ENCODE results near the gene ZNF213. TPM values are rescaled to one million over a fixed set of nuclear protein-coding genes. Genes with fewer than 3 reads are reported as not detected.

ZNF213 gene
- total RNA-seq, 1 experiment from 2014 or later, result 20.7 TPM

DNA sequence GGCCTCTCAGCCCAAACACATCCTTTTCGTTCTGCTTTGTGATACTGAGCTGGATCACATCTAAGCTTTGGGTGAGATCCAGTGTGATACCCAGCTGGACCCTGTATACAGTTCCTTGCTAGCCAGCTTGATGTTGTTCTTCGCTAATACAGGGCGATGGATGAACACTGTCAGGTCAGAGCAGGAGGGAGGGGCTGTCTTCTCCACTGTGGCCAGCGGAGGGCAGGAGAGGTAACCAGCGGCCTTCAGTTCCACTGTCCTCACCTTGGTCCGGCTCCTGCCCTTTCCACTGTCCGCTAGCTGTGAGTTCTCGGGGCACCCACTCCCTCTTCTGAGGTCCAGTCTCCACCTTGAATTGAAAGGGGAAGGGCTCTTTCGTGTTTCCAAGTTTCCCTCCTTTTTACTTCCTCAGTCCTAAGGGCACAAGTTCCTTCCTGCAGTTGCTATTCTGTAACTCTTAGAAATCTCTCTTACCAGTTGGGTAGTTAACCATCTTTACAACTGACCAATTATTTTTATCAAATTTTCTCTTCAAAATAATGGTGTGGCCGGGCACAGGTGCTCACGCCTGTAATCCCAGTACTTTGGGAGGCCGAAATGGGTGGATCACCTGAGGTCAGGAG, 3.0 kb upstream of the ZNF213 start:
- no peaks in the 10 kb centered on the region for H3K27me3 Mint-ChIP-seq (ENCODE audit: insufficient read depth, unreplicated experiment)
- ChIA-PET CTCF (interaction anchor here (0.6 to 9.1 kb wide), 19 partner anchors 9 to 366 kb away, joined by 3 to 75 read pairs (median 4); partner anchors contain the start of genes ZNF205 and ZSCAN10), POLR2A (interaction anchor here (0.5 to 1.9 kb wide), 4 partner anchors 19 to 1692 kb away, joined by 3 to 7 read pairs (median 4); no protein-coding TSS in a partner anchor)
- intact Hi-C loops (cut with micrococcal nuclease), result loop anchor here (1.0 kb wide), 2 partner anchors 18 to 34 kb away; no protein-coding TSS in a partner anchor
- no TSS peak for BruUV-seq (replicated peaks)
- H3K36me3 Mint-ChIP-seq (ENCODE audit: insufficient read depth, unreplicated experiment), result peaks cover 36% of the 10 kb centered on the region
- TF ChIP-seq, protein P1, sequence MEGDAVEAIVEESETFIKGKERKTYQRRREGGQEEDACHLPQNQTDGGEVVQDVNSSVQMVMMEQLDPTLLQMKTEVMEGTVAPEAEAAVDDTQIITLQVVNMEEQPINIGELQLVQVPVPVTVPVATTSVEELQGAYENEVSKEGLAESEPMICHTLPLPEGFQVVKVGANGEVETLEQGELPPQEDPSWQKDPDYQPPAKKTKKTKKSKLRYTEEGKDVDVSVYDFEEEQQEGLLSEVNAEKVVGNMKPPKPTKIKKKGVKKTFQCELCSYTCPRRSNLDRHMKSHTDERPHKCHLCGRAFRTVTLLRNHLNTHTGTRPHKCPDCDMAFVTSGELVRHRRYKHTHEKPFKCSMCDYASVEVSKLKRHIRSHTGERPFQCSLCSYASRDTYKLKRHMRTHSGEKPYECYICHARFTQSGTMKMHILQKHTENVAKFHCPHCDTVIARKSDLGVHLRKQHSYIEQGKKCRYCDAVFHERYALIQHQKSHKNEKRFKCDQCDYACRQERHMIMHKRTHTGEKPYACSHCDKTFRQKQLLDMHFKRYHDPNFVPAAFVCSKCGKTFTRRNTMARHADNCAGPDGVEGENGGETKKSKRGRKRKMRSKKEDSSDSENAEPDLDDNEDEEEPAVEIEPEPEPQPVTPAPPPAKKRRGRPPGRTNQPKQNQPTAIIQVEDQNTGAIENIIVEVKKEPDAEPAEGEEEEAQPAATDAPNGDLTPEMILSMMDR (IDR thresholded peaks at IDR 0.05; ENCODE audit: unreplicated experiment), result peak; percentile 56
- no peaks in the 10 kb centered on the region for H3K9me3 Mint-ChIP-seq (ENCODE audit: unreplicated experiment)
- H3K4me1 Mint-ChIP-seq (ENCODE audit: insufficient read depth, unreplicated experiment), result peaks cover 16% of the 10 kb centered on the region
- DNase-seq (ENCODE audit: unreplicated experiment), result peak; percentile 60
- no peak overlapping the region for H3K27ac Mint-ChIP-seq (ENCODE audit: low read depth, unreplicated experiment)
- no peak overlapping the region for H3K4me3 Mint-ChIP-seq (ENCODE audit: unreplicated experiment)

DNA sequence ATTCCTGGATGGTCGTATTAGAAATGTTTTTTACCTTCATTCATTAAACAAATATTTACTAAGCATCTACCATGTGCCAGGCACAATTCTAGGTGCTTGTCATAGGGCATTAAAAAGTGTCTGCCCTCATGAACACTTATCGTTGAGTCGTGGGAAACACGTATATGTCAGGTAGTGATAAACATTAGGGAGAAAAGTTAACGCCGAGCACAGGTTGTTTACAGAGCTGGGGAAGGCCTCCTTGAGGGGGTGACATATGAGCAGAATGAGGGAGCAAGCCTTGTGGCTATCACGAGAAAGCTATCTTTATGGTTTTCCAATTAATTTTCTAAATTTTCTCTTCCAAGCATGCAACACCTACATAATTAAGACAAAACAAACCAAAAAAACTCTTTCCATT, 985 bp upstream of the ZNF213 start:
- Mint-ChIP-seq H3K27ac (ENCODE audit: low read depth, unreplicated experiment) (peak overlapping the region; percentile 95), H3K27me3 (ENCODE audit: insufficient read depth, unreplicated experiment) (no peaks in the 10 kb centered on the region), H3K4me1 (ENCODE audit: insufficient read depth, unreplicated experiment) (peaks cover 11% of the 10 kb centered on the region), H3K4me3 (ENCODE audit: unreplicated experiment) (peak overlapping the region; percentile 93), H3K36me3 (ENCODE audit: insufficient read depth, unreplicated experiment) (peaks cover 30% of the 10 kb centered on the region), H3K9me3 (ENCODE audit: unreplicated experiment) (no peaks in the 10 kb centered on the region)
- no peak for DNase-seq (ENCODE audit: unreplicated experiment)
- BruUV-seq (replicated peaks), result no TSS peak
- ChIA-PET POLR2A (interaction anchor here (0.7 to 3.8 kb wide), 24 partner anchors 8 to 1427 kb away, joined by 3 to 105 read pairs (median 7); partner anchors contain the start of genes HCFC1R1, THOC6, TNFRSF12A and ZNF174), CTCF (interaction anchor here (0.6 to 9.1 kb wide), 6 partner anchors 9 to 109 kb away, joined by 4 to 75 read pairs (median 8); partner anchors contain the start of gene ZNF205)
- TF ChIP-seq, protein P1 (IDR thresholded peaks at IDR 0.05; ENCODE audit: unreplicated experiment), result no peak
- intact Hi-C loops (cut with micrococcal nuclease), result no loop called here

DNA sequence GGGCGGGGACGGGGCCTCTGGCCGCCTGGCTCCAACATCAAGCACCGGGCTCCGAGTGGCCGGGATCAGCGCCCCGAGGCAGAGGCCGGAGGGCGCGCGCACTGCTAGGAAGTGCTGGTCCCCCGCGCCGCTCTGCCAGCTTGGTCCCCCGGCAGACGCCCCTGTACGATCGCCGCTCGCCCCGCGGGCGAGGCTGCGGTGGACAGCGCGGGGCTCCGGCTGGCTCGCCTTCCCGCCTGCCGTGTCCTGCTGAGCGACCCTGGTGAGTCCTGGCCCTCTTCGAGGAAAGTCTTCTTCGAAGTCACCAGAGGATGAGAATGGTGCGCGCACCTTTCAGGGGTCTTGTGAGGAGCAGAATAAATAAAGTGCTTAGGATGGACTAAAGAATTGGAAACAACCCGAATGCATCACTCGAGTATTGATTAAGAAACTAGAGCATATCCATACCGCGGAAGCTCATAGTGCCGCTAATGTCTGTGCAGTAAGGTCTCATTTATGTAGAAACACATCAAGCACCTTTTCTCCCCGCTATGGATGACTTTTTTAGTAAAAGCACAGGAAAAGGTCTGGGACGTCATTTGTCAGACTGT, 392 bp downstream of the ZNF213 start:
- no peak for DNase-seq (ENCODE audit: unreplicated experiment)

More for the DNA sequence above, 392 bp downstream of the ZNF213 start:
- Mint-ChIP-seq H3K9me3 (ENCODE audit: unreplicated experiment) (no peaks in the 10 kb centered on the region), H3K27me3 (ENCODE audit: insufficient read depth, unreplicated experiment) (no peaks in the 10 kb centered on the region), H3K27ac (ENCODE audit: low read depth, unreplicated experiment) (peak overlapping the region; percentile 95), H3K36me3 (ENCODE audit: insufficient read depth, unreplicated experiment) (peaks cover 33% of the 10 kb centered on the region), H3K4me3 (ENCODE audit: unreplicated experiment) (peak overlapping the region; percentile 93), H3K4me1 (ENCODE audit: insufficient read depth, unreplicated experiment) (no peaks in the 10 kb centered on the region)
- CTCF ChIA-PET, result interaction anchor here (0.6 to 9.1 kb wide), 7 partner anchors 14 to 108 kb away, joined by 3 to 75 read pairs (median 4); partner anchors contain the start of gene ZNF205
- intact Hi-C loops (cut with micrococcal nuclease), result no loop called here
- POLR2A ChIA-PET, result interaction anchor here (0.6 to 3.8 kb wide), 38 partner anchors 9 to 364 kb away, joined by 3 to 105 read pairs (median 6); partner anchors contain the start of genes FLYWCH1, HCFC1R1, IL32 and NAA60
- TF ChIP-seq, protein P1 (IDR thresholded peaks at IDR 0.05; ENCODE audit: unreplicated experiment), result no peak
- BruUV-seq (replicated peaks), result TSS peak; percentile 74
